NB4 (cell line): ENCODE measurements around the gene TBCB.
"Not testable (repeated sequence)": the region's sequence is repeated elsewhere in the genome, so short reads cannot be mapped to it uniquely, and the experiment has no call there.

Experiments
- DNase-seq: peaks from one replicate; pipeline ENCODE4 v3.0.0; 2010; ENCODE audit warnings: low read depth
- H3K4me3 ChIP-seq: one replicate; pipeline ENCODE4 v1.5.1; 2011; ENCODE audit warnings: mild to moderate bottlenecking, low read depth, low read length, moderate library complexity
- CTCF ChIP-seq: IDR thresholded peaks from one replicate; pipeline ENCODE4 v1.5.1; 2012; ENCODE audit warnings: low read depth, low read length
- MAX ChIP-seq: IDR thresholded peaks from 2 replicates; pipeline ENCODE4 v1.6.1; 2011; ENCODE audit warnings: low read depth, low read length
- MYC ChIP-seq: IDR thresholded peaks from 2 replicates; pipeline ENCODE4 v1.6.1; 2011; ENCODE audit warnings: low read depth, low read length
- POLR2A ChIP-seq: IDR thresholded peaks from 2 replicates; pipeline ENCODE4 v1.6.1; 2011; ENCODE audit warnings: mild to moderate bottlenecking; ENCODE audit not compliant: insufficient read length; ENCODE audit errors: extremely low read depth

Gene TBCB

GRCh38 chr19:36128392-36128736 lies 13.1 kb downstream of the TBCB start:
- DNase-seq = peak; percentile 66
- TF ChIP-seq MYC (no peak), MAX (no peak), POLR2A (no peak), CTCF (no peak)
- H3K4me3 ChIP-seq = peak overlapping the region; percentile 60

- not testable (repeated sequence) for DNase-seq
Measured at GRCh38 chr19:36131221-36131620, 16.0 kb downstream of the TBCB start.

GRCh38 chr19:36134867-36135266 lies 19.6 kb downstream of the TBCB start:
- not testable (repeated sequence) for H3K4me3 ChIP-seq, DNase-seq

More at GRCh38 chr19:36131221-36131620, 16.0 kb downstream of the TBCB start:
- H3K4me3 ChIP-seq = not testable (repeated sequence)

GRCh38 chr19:36136964-36137686 lies 21.9 kb downstream of the TBCB start:
- no peak for DNase-seq
- TF ChIP-seq CTCF = no peak
- TF ChIP-seq MYC = no peak
- no peak for TF ChIP-seq MAX
- no peak for TF ChIP-seq POLR2A
- no peak overlapping the region for H3K4me3 ChIP-seq

- DNase-seq = no peak
- TF ChIP-seq POLR2A (no peak), CTCF (no peak), MAX (no peak), MYC (no peak)
- peak overlapping the region; percentile 92 for H3K4me3 ChIP-seq
Measured at GRCh38 chr19:36139120-36139472, 23.8 kb downstream of the TBCB start.

- H3K4me3 ChIP-seq = peak within 1 kb of the TSS; percentile 92
- DNase-seq = peak; percentile 94
- TF ChIP-seq MYC (no peak; the same call in none of the 2 replicates), POLR2A (peak; percentile 64), MAX (peak; percentile 49; the same call in 1 of the 2 replicates)
Measured at GRCh38 chr19:36139473-36140303, 24.4 kb downstream of the TBCB start, which contains the start of gene CAPNS1. TSS of gene CAPNS1 (plus strand) at chr19:36140066. CDS start at chr19:36141012, 946 bp downstream.

- DNase-seq = peak; percentile 71
- peak overlapping the region; percentile 92 for H3K4me3 ChIP-seq
- TF ChIP-seq MYC (no peak), POLR2A (peak; percentile 5)
Measured at GRCh38 chr19:36140304-36141038, 25.2 kb downstream of the TBCB start.
